ENCODE measurements around the gene COQ9. TPM values are rescaled to one million over a fixed set of nuclear protein-coding genes. Genes with fewer than 3 reads are reported as not detected.

Gene COQ9
- total and polyA plus RNA-seq, 2 experiments from 2014 or later = 26.6 to 36.3 TPM

GRCh38 chr16:57462978-57463362 is 15.7 kb downstream of the COQ9 start:
- no peaks in the 10 kb centered on the region for H3K9me3 Mint-ChIP-seq
- Histone ChIP-seq H4K20me1 (replicated peaks; ENCODE audit: insufficient read depth) (peaks cover 8% of the 10 kb centered on the region), H3K27ac (ENCODE audit: low read depth) (no peak overlapping the region), H3F3A (replicated peaks; ENCODE audit: low read depth) (no peaks in the 10 kb centered on the region; the same call in 1 of the 2 replicates), H3K27me3 (ENCODE audit: insufficient read depth) (no peaks in the 10 kb centered on the region), H3K79me2 (replicated peaks; ENCODE audit: insufficient read depth) (peaks cover 33% of the 10 kb centered on the region), H2AFZ (0 out of 2 replicates have a peak overlapping the region, but pooled peaks have one; percentile 63), H3K4me1 (ENCODE audit: insufficient read depth) (peaks cover 9% of the 10 kb centered on the region; the same call in 1 of the 2 replicates), H3K9me2 (ENCODE audit: insufficient read depth) (no peaks in the 10 kb centered on the region), H3K36me3 (ENCODE audit: insufficient read depth) (peaks cover 35% of the 10 kb centered on the region), H3K4me2 (peak overlapping the region; percentile 96), H3K4me3 (peak overlapping the region; percentile 98)
- H3K27me3 Mint-ChIP-seq (ENCODE audit: insufficient read depth, low read depth, poor library complexity) = peaks cover 3% of the 10 kb centered on the region
- peaks cover 8% of the 10 kb centered on the region; the same call in 2 of the 3 replicates for H3K4me1 Mint-ChIP-seq
- no peak for TF ChIP-seq REST (IDR thresholded peaks at IDR 0.05; ENCODE audit: unreplicated experiment)
- TF ChIP-seq, protein P1, sequence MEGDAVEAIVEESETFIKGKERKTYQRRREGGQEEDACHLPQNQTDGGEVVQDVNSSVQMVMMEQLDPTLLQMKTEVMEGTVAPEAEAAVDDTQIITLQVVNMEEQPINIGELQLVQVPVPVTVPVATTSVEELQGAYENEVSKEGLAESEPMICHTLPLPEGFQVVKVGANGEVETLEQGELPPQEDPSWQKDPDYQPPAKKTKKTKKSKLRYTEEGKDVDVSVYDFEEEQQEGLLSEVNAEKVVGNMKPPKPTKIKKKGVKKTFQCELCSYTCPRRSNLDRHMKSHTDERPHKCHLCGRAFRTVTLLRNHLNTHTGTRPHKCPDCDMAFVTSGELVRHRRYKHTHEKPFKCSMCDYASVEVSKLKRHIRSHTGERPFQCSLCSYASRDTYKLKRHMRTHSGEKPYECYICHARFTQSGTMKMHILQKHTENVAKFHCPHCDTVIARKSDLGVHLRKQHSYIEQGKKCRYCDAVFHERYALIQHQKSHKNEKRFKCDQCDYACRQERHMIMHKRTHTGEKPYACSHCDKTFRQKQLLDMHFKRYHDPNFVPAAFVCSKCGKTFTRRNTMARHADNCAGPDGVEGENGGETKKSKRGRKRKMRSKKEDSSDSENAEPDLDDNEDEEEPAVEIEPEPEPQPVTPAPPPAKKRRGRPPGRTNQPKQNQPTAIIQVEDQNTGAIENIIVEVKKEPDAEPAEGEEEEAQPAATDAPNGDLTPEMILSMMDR (conservative IDR thresholded peaks at IDR 0.05; ENCODE audit: low read depth in 2 of 2) = no peak
- no peak for TF ChIP-seq ZNF114 (CRISPR knock-in tag; IDR thresholded peaks at IDR 0.05)
- TF ChIP-seq STAT1 (IDR thresholded peaks at IDR 0.05; ENCODE audit: unreplicated experiment) = no peak
- TF ChIP-seq CREB1 (CRISPR knock-in tag; IDR thresholded peaks at IDR 0.05; ENCODE audit: low read depth) = no peak
- TF ChIP-seq EZH2phosphoT487 (IDR thresholded peaks at IDR 0.05; ENCODE audit: unreplicated experiment) = no peak
- no peak for TF ChIP-seq EZH2 (IDR thresholded peaks at IDR 0.05; ENCODE audit: low read depth, unreplicated experiment)
- no peak for TF ChIP-seq JUNB (IDR thresholded peaks at IDR 0.05; ENCODE audit: unreplicated experiment)
- TF ChIP-seq, protein P2, sequence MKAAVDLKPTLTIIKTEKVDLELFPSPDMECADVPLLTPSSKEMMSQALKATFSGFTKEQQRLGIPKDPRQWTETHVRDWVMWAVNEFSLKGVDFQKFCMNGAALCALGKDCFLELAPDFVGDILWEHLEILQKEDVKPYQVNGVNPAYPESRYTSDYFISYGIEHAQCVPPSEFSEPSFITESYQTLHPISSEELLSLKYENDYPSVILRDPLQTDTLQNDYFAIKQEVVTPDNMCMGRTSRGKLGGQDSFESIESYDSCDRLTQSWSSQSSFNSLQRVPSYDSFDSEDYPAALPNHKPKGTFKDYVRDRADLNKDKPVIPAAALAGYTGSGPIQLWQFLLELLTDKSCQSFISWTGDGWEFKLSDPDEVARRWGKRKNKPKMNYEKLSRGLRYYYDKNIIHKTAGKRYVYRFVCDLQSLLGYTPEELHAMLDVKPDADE (IDR thresholded peaks at IDR 0.05) = no peak
- TF ChIP-seq ZNF331 (CRISPR knock-in tag; IDR thresholded peaks at IDR 0.05; ENCODE audit: low read depth) = no peak
- no peak for TF ChIP-seq NANOG (IDR thresholded peaks at IDR 0.05; ENCODE audit: borderline replicate concordance)
- TF ChIP-seq POLR2AphosphoS5 (IDR thresholded peaks at IDR 0.05; ENCODE audit: low read depth) = no peak
- TF ChIP-seq, protein P3, sequence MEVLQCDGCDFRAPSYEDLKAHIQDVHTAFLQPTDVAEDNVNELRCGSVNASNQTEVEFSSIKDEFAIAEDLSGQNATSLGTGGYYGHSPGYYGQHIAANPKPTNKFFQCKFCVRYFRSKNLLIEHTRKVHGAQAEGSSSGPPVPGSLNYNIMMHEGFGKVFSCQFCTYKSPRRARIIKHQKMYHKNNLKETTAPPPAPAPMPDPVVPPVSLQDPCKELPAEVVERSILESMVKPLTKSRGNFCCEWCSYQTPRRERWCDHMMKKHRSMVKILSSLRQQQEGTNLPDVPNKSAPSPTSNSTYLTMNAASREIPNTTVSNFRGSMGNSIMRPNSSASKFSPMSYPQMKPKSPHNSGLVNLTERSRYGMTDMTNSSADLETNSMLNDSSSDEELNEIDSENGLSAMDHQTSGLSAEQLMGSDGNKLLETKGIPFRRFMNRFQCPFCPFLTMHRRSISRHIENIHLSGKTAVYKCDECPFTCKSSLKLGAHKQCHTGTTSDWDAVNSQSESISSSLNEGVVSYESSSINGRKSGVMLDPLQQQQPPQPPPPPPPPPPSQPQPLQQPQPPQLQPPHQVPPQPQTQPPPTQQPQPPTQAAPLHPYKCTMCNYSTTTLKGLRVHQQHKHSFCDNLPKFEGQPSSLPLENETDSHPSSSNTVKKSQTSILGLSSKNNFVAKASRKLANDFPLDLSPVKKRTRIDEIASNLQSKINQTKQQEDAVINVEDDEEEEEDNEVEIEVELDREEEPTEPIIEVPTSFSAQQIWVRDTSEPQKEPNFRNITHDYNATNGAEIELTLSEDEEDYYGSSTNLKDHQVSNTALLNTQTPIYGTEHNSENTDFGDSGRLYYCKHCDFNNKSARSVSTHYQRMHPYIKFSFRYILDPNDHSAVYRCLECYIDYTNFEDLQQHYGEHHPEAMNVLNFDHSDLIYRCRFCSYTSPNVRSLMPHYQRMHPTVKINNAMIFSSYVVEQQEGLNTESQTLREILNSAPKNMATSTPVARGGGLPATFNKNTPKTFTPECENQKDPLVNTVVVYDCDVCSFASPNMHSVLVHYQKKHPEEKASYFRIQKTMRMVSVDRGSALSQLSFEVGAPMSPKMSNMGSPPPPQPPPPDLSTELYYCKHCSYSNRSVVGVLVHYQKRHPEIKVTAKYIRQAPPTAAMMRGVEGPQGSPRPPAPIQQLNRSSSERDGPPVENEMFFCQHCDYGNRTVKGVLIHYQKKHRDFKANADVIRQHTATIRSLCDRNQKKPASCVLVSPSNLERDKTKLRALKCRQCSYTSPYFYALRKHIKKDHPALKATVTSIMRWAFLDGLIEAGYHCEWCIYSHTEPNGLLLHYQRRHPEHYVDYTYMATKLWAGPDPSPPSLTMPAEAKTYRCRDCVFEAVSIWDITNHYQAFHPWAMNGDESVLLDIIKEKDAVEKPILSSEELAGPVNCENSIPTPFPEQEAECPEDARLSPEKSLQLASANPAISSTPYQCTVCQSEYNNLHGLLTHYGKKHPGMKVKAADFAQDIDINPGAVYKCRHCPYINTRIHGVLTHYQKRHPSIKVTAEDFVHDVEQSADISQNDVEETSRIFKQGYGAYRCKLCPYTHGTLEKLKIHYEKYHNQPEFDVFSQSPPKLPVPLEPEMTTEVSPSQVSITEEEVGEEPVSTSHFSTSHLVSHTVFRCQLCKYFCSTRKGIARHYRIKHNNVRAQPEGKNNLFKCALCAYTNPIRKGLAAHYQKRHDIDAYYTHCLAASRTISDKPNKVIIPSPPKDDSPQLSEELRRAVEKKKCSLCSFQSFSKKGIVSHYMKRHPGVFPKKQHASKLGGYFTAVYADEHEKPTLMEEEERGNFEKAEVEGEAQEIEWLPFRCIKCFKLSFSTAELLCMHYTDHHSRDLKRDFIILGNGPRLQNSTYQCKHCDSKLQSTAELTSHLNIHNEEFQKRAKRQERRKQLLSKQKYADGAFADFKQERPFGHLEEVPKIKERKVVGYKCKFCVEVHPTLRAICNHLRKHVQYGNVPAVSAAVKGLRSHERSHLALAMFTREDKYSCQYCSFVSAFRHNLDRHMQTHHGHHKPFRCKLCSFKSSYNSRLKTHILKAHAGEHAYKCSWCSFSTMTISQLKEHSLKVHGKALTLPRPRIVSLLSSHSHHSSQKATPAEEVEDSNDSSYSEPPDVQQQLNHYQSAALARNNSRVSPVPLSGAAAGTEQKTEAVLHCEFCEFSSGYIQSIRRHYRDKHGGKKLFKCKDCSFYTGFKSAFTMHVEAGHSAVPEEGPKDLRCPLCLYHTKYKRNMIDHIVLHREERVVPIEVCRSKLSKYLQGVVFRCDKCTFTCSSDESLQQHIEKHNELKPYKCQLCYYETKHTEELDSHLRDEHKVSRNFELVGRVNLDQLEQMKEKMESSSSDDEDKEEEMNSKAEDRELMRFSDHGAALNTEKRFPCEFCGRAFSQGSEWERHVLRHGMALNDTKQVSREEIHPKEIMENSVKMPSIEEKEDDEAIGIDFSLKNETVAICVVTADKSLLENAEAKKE (CRISPR knock-in tag; IDR thresholded peaks at IDR 0.05) = no peak
- peak overlapping the region; percentile 98 for H3K4me3 Mint-ChIP-seq
- peak overlapping the region; percentile 94 for H3K27ac Mint-ChIP-seq
- DNase-seq (ENCODE audit: low spot score) (no peak), ATAC-seq (peak; percentile 61)
- H3K36me3 Mint-ChIP-seq (ENCODE audit: low read depth) = peaks cover 45% of the 10 kb centered on the region

All from GM23338 (cell line).